GM20431 (cell line): Measurements from ENCODE around the gene ATP1B1.

ENCODE experiments used
- in situ Hi-C: fragments of 300-500 bp; cut with MseI, MboI; formaldehyde crosslinking; loops from one replicate; pipeline ENCODE4 v1.15.0; 2020; ENCODE audit warnings: low sequenced_read_pairs; ENCODE audit not compliant: unreplicated experiment

The ATP1B1 gene

DNA sequence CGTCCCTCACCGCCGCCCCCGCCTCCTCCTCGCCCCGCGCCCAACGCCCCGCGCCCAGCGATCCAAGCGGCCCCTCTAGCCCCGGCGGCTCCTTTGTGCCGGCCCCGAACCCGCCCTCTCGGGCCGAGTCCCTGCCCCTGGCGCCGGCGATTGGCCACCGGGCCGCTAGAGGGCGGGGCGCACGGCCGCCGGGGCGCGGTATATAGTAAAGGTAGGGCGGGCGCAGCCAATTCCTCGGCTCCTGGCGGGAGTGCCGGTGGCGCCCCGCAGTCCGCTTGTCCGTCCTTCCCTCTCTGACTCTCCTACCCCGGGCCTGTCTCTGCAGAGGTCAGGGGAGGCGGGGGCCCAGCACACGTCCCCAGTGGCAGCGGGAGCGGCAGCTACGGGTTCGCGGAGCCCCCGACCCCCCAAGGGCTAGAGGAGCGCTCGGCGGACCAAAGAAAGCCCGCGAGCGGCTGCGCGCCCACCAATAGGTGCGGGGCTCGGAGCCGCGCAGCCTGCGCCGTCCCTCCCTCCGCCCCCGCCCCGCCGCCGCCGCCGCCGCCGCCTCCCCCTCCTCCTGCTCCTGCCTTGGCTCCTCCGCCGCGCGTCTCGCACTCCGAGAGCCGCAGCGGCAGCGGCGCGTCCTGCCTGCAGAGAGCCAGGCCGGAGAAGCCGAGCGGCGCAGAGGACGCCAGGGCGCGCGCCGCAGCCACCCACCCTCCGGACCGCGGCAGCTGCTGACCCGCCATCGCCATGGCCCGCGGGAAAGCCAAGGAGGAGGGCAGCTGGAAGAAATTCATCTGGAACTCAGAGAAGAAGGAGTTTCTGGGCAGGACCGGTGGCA is at the start of gene ATP1B1:
TSS of gene ATP1B1 (plus strand) at position 596 of the 826 bp plus-strand sequence. CDS start at position 736, 140 bp downstream.
- in situ Hi-C loops: no loop called here

DNA sequence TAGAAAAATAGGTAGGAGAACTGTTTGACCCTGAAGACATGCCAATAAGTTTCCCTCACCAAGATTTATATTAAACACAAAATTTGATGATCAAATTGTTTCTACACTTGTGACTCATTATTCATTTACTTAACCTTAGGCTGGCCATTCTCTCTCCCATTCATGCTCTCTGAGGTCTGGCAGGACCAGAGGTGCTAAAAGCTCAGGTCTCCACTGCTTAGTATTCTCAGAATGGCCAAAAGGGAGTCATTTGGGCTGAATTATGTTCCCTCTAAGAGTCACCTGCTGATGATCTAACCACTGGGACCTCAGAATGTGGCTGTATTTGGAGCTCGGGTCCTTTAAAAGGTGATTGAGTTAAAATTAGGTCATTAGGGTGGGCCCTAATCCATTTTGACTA is 47.1 kb upstream of the ATP1B1 start:
- in situ Hi-C loops: no loop called here

DNA sequence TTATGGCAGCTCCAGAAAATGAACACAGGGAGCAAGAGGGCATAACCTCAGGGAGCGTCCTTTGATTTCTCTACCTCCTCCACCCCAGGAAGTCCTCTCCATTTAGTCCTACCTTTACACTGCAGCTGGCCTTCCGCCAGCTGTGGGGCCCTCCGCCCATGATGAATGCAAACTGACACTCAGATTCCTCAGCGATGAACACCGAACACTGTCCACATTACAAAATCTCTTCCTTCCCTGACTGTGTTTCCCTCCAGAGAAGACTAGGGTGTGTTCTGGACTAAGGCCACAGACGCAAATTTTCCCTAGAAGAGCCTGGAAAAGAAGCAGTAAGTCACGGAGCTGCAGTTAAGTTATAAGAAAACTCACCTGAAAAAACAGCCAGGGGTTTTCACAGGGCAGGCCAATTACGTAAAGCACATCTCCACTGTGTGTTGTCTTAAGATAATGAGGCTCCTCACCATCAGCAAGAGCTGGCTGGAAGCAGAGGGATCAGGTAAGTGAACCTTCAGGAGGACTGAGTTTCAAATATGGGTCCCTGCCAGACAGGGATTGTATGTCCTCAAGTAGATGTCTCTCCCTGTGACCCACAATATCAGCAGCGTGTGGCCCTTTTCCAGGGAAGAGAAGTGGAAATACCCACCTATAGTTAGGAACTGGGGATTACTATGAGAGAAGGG is 46.3 kb upstream of the ATP1B1 start:
- in situ Hi-C loops: no loop called here

DNA sequence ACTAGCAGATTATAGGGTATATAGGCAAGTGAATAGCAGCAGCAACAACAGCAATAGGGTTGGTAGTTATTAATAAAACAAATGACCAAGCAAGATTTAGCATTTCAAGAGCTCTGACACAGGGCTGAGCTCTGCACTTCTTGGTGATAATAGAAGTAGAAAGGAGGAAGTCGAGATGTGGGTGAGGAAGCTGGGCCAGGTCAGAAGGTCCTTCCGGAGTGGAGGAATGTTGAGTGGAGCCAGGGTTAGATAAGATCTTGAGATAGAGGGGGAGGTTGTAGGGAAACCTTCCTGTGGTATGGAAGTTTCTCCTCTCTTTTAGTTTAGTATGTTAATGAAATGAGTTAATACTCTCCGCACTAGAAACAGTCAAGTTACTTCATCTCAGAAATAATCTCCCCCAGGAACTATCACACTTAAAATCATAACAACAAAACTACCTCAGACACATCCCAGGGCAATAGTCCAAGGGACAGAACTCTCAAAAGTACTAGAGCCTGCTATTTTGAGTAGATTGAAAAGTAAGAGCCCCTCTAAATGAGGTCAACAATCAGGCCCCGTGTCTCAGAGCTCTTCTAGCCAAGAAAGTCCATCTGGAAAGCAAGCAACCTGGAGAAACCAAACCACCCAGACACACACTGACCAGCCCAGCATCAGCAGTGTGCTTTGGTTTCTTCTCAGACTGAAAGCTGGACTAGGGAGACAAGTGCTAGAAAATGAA is 45.4 kb upstream of the ATP1B1 start:
- in situ Hi-C loops: no loop called here

DNA sequence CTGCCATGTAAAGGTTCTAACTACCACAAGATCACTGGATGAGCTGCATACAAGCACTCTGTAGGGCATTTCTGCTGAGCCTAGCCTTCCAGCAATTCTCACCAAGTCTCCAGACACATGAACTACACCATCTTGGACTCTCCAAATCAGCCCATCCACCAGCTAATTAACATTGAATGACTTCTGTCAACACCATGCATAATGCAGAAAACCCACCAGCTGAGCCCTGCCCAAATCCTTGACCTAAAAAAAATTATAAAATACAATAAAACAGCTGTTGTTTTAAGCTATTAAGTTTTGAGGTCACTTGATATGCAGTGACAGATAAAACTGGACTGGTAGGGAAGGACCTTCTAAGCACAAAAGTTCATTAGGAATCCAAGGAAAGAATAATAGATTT is 44.3 kb upstream of the ATP1B1 start:
- in situ Hi-C loops: no loop called here

DNA sequence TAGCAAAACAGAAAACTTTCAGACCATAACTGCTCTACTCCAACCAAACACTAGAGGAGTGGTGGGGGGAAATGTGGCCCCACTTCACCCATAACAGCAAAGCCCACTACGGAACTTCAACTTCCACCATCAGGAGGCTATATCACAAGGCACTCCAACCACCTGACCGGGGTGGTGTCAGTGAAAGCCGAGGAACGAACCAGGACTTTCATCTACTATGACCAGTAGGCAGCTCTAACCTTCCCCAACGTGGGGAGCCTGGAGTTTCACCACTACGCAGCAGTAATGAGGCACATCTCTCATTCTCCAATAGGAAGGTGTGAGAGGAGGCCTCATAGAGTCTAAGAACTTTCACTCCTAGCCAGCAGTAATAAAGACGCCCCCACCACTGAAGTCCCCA is 42.4 kb upstream of the ATP1B1 start:
- in situ Hi-C loops: no loop called here

DNA sequence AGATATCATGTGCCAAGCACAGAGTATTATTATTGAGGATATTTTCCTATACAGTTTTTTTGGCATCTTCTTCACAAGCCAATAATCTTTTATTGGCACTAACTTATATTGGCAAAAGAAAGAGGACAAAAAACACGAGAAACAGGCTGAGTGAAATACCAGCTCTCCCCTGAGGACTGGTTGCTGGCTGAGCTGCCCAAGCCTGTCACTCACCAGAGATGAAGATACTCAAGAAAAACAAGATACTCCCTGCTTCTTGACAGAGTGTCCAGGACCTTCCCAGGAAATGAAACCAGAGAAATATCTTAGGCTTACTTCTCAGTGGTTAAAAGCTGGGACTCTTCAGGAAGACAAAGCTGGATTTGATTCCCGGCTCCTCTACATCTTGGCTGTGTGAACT is 35.9 kb upstream of the ATP1B1 start:
- in situ Hi-C loops: no loop called here

DNA sequence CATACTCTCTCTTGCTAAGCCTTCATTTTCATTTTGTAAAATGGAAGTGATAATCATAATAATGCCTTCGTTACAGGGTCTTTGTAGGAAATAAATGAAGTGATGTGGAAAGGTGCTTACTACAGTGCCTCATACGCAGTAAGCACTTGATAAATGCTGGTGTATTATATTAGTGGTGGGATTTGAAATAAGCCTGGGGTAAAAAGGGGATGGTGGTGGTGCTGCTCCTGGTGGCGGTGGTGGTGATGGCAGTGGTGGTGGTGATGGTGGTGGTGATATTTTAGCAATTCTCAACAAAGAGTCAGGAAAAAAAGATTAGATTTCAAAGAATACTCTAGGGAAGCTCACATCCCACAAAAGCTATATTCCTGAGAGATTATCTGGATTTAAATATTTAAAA is 35.5 kb upstream of the ATP1B1 start:
- in situ Hi-C loops: no loop called here

DNA sequence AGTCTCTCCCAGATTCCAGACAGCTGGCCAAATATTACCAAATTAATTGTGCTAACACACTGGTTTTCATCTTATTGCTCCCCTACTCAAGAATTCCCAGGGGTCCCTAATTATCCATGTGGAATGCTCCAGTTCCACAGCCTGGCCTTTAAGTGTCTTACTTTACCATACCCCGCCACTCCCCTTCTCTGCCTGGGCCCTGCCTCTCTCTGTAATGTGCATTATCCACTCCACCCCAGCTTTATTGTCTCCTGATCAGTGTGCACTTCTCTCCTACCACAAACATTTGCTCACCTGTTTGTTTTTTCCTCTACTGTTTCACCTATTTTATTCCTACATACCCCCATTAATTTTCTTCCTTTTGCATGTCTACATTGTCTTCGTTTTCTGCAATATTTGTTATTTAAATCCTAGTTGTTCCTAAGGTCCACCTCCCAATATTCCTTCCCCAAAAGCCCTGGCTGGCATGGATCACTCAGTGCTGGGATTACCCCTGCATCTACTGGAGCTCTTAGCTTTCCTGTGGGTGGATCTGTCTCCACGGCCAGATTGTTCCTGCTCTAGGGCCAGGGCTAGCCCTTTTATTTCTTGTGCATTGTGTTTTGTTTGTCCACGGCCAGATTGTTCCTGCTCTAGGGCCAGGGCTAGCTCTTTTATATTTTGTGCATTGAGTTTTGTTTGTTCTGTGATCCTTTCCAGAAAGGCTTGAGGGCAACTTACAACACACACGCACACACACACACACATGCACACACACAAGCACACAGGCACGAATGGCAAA is 33.4 kb upstream of the ATP1B1 start:
- in situ Hi-C loops: no loop called here

DNA sequence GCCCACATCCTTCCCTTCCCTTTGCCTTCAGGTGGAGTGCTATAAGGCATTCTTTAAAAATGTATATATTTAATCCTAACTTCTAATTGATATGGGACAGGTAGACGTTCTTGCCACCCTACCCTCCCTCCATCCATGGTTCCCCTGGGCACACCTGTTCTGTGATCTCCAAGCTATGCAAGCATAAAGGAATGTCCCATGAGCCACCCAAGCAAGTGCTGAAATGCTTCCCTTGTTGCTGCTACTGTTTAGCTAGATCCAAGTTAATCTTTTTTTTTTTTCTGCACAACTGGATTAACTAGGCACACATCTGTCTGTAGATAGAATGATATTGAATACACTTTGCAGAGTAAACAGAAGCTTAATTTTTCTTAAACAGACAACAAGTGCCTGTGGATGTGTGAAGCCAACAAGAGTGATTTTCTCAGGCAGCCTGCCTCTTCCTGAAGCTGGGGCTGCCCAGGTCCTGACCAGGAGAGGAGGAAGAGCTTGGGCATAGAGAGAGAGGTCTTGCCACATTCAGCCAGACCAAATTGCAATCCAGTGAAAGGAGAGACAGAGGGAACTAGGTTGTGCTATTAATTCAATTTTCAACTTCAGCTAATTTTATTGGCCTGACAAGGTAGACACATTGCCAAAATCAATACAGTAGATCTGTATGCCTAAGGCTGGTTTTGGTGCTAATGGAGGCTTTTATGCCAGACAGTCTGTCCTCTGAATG is 28.2 kb upstream of the ATP1B1 start:
- in situ Hi-C loops: no loop called here

DNA sequence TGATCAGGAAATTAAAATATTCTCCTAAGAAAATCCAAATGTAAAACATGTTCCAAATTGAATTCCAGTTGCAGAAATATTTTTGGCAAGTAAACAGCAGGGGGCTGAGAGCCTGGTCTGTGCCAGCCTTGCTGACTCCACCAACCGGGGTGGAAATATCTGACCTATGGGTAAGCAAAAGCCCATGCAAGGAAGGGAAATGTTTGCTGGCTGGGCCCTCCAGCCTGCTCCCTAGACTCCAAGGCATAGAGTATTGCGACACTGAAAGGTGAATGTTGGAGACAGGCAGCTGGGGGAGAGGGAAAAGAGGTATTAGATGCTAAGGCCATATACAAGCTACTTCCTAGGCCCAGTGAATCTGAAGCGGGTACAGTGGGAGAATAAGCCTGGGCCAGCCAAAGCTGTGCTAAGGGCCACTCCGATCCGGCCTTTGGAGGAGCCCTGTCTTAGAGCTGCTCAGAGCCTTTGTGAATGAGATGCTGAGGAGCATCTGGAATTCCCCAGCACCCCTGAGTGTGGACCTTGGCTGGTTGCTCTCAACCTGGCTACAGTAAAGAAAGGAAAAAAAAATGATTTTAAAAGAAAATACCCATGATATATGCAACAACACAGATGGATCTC is 24.9 kb upstream of the ATP1B1 start:
- in situ Hi-C loops: no loop called here

DNA sequence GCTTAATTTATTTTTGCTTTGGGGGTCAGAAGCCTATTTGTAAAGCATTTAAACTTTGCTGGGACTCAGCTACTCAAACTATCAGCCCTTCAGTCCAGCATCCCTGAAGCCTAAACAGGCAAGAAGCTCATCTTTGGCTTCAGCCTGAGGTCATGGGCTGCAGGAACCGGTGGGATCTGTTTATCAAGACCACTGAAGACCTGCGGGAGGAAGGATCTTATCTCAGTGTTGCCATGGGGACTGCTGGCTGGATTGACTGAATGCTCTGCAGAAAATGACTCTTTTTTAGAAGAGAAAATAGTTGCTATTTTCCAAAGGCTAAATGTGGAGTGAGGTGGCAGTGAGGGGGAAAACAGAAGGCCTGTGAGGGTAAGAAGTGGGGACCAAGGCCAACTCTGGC is 20.6 kb upstream of the ATP1B1 start:
- in situ Hi-C loops: no loop called here

DNA sequence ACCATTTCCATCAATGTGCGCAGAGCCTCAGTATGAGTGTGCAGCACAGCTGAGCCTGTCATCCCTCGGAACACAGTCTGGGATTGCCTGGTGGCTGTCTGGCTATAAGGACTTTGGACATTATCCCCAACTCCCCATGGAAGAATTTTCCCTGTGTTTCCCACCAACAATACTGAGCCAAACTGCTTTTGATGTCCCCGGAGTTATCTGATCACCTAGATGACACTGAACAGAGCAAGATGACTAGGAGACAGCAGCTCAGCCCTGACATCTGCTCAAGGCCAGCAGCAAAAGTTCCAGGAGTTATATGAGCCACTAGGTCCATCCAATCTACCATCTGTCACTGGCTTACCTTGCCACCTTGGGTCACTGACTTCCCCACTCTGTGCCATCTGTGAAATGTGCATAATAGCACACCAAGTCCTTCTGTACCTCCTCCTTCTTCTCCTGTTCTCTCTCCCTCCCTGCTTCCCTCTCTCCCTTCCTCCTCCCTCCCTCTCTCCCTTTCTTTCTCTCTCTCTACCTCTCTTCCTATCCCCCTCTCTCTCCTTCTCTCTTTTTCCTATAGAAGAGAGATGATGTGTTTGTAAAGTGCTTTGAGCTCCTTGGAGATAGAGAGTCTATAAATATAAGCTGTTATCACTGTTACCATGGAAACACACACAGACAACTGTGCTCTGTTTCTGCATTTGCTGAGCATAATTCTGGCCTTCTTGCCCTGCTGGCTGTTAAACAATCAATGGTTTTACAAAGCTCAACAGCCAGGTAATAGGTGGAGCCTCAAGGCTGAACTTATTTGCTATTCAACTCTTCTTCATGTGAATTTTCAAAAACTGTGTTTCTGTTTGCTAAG is 19.7 kb upstream of the ATP1B1 start:
- in situ Hi-C loops: no loop called here

DNA sequence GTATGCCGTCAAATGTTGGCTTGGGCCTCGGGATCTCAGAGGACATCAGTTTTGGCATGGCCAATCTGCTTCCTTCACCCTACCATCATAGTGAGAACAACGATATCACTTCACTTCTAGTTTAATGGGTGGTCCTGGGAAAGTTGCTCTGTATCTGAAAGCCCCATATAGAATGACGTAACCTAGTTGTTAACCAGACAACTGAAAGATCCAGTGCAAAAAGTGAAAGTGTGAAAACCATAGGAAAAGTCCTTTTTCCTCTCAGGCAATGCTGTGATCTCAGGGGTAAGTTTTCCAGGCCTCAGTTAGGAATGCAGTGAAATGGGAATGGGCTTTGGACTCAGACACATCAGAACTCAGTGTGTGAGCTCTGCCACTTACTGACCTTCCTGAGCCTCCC is 18.6 kb upstream of the ATP1B1 start:
- in situ Hi-C loops: no loop called here

DNA sequence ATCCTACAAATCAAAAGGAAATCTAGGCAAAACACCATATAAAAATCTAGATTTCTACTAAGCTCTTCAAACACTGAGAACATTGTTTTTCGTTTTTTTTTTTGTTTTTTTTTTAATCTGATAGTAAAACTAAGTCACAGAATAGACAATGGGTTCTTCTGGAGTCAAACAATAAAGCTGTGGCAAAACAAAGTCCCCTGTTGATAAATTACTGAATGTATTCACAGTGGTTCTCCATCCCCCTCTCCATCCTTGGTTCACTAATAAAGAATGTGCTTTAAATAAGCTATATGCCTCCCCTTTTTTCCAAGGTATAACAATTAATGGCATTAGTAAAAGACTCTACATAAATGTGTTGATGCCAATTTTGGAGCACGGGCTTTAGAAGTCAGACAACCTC is 16.7 kb upstream of the ATP1B1 start:
- in situ Hi-C loops: no loop called here

DNA sequence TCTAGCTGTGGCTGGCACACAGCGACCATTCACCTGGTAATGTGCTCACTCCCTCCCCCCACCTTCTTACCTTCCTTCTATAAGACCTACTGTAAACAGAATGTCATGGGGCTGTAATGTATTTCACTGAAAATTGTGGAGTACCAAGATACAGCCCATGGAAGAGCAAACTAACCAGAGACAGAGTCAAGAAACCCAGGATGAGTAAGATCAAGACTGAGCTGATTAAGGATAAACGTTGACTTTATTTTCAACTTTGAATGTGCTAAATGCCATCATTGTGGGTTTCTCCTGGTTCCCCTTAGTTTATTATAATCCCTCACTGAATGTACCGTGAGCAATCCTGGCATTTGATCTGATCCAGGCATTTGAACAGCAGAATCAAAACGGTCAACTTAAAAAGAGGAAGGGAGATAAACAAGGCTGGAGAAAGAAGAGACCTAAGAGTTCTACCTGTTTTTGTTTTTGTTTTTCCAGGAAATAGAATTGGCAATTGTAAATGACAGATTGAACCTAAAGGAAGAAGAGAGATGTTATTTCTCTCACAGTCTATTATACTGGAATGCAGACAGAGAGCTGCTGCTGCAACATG is 16.1 kb upstream of the ATP1B1 start:
- in situ Hi-C loops: no loop called here

DNA sequence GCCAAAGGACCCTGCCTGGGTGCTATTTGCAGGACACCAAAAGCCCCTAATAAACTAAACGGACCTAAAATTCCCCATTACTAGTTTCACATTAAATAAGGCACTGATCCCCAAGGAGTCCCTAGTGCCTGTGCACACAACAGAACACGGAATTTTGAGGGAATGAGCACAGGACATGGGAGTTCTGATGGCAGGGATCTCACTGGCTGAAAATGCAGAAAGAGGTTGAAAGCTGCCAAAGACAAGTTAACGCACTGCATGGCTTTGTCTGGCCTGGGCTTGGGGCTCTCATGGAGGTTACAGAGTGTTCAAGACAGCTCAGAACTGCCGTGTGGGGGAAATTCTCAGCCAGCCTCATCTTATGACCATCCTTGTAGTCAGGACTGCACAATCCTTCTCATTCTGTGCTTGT is 15.6 kb upstream of the ATP1B1 start:
- in situ Hi-C loops: no loop called here

DNA sequence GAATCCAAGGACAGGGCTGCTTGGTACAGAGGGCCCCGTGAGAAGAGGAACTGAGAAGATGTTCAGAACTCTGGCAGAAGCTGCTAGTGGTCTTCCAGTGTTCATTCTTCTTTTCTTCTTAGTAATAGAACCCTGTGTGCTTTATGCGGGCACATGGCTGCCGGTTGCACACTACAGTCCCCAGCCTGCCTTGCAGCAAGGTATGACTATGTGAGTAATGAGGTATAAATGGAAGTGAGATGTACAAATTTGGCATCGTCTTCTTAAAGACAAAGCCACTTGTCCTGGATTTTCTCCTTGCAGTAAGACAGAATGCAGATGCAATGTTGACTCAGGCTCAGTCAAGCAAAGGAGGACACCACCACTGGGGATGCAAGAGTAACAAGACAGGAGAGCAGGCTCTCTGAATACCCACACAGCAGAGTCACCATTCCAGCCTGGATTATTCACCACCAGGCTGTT is 15.0 kb upstream of the ATP1B1 start:
- in situ Hi-C loops: no loop called here
